Inflammatory macrophage (primary cell): ENCODE results near the gene GRIN2D.

ENCODE experiments used
- DNase-seq, 2 donors: peaks; one replicate each; pipeline ENCODE4 v3.0.0-alpha.2; 2020 to 2022
- total RNA-seq, 18 experiments: gene quantifications; one replicate each; lab custom pipeline; 2026; ENCODE audit warnings: mixed read lengths in 6 of 18, inconsistent platforms in 2 of 18; lab: John Stamatoyannopoulos, UW

GRIN2D gene
- total RNA-seq: 0.06 to 1.8 (median 0.36) reads per million in 18 experiments

- DNase-seq: no peak
These were observed at the start of gene GRIN2D for GRCh38 chr19:48393559-48394330. GRIN2D (plus strand) TSS chr19:48393668; CDS start chr19:48398393, 4,725 bp downstream.

GRCh38 chr19:48344892-48345291 lies 48.6 kb upstream of the GRIN2D start:
- no peak for DNase-seq

GRCh38 chr19:48346191-48346590 lies 47.3 kb upstream of the GRIN2D start:
- no peak for DNase-seq

GRCh38 chr19:48348045-48348444 lies 45.4 kb upstream of the GRIN2D start:
- no peak for DNase-seq

- DNase-seq: no peak
These were observed 44.7 kb upstream of the GRIN2D start for GRCh38 chr19:48348737-48349136.

GRCh38 chr19:48350856-48351255 lies 42.6 kb upstream of the GRIN2D start:
- no peak for DNase-seq

GRCh38 chr19:48351341-48351752 lies 42.1 kb upstream of the GRIN2D start:
- peak; percentile 67 to 77 for DNase-seq

GRCh38 chr19:48353677-48354076 lies 39.8 kb upstream of the GRIN2D start:
- no peak for DNase-seq

- no peak for DNase-seq
These were observed 39.0 kb upstream of the GRIN2D start for GRCh38 chr19:48354332-48354992.

- no peak for DNase-seq
These were observed 38.0 kb upstream of the GRIN2D start for GRCh38 chr19:48355365-48355954.

- DNase-seq: no peak
These were observed 34.3 kb upstream of the GRIN2D start for GRCh38 chr19:48359123-48359522.

- DNase-seq: no peak
These were observed 31.6 kb upstream of the GRIN2D start for GRCh38 chr19:48361912-48362311.

GRCh38 chr19:48362716-48363499 lies 30.6 kb upstream of the GRIN2D start:
- peak; percentile 89 to 94 for DNase-seq

- DNase-seq: no peak
These were observed 30.0 kb upstream of the GRIN2D start for GRCh38 chr19:48363500-48363809.

GRCh38 chr19:48363810-48364597 lies 29.5 kb upstream of the GRIN2D start, which contains the start of the genes SYNGR4 and TMEM143:
SYNGR4 (plus strand) TSS chr19:48364367; CDS start chr19:48365843, 1,476 bp downstream.
TMEM143 (minus strand) TSS chr19:48363940; CDS start chr19:48363920, 20 bp downstream.
- peak; percentile 100 for DNase-seq

- DNase-seq: no peak
These were observed 28.7 kb upstream of the GRIN2D start for GRCh38 chr19:48364598-48365348.

GRCh38 chr19:48365602-48366001 lies 27.9 kb upstream of the GRIN2D start:
- DNase-seq: no peak

GRCh38 chr19:48367855-48368254 lies 25.6 kb upstream of the GRIN2D start:
- peak in 1 of 2 donors; percentile 25 for DNase-seq

- DNase-seq: no peak
These were observed 24.5 kb upstream of the GRIN2D start for GRCh38 chr19:48368936-48369335.

GRCh38 chr19:48370955-48371354 lies 22.5 kb upstream of the GRIN2D start:
- no peak for DNase-seq

GRCh38 chr19:48371367-48371766 lies 22.1 kb upstream of the GRIN2D start:
- DNase-seq: no peak
